ENCODE measurements around the gene MAGEA4. TPM values are rescaled to one million over a fixed set of nuclear protein-coding genes. Genes with fewer than 3 reads are reported as not detected.

Gene MAGEA4, protein sequence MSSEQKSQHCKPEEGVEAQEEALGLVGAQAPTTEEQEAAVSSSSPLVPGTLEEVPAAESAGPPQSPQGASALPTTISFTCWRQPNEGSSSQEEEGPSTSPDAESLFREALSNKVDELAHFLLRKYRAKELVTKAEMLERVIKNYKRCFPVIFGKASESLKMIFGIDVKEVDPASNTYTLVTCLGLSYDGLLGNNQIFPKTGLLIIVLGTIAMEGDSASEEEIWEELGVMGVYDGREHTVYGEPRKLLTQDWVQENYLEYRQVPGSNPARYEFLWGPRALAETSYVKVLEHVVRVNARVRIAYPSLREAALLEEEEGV
- total RNA-seq (not detected), polyA plus RNA-seq (not detected)
- long read RNA-seq, donor 1, result 0 reads
- long read RNA-seq, donor 2, result 0 reads

DNA sequence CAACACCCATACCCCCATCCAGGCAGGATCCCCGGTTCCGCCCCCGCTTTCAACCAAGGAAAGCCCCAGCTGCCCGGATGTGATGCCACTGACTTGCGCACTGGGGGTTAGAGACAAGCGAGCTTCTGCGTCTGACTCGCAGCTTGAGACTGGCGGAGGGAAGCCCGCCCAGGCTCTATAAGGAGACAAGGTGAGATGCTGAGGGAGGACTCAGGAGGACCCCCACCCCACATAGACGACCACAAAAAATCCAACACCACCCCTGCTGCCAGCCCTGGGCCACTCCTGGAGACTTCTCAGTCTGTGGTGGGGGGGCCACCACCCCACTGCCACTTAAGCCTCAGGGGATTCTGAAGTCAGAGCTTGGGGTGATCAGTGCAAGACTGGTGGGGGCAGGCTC, at the start of gene MAGEA4:
Gene MAGEA4 (plus strand): TSS at position 110 of the 400 bp plus-strand sequence. CDS start 10,776 bp downstream, outside the sequence.
- Histone ChIP-seq H3K4me3 (no peak within 1 kb of the TSS), H3K9me3 (no peaks in the 10 kb centered on the region), H3K4me1 (no peaks in the 10 kb centered on the region), H3K27ac (no peak within 1 kb of the TSS), H3K27me3 (replicated peaks in 1 of 7) (no peaks in the 10 kb centered on the region), H3K36me3 (no peaks in the 10 kb centered on the region)
- 86 to 100% (median 92%) methylated on average over 1 to 11 of the region's 11 CpGs for WGBS, 5 donors
- TF ChIP-seq, protein P1, sequence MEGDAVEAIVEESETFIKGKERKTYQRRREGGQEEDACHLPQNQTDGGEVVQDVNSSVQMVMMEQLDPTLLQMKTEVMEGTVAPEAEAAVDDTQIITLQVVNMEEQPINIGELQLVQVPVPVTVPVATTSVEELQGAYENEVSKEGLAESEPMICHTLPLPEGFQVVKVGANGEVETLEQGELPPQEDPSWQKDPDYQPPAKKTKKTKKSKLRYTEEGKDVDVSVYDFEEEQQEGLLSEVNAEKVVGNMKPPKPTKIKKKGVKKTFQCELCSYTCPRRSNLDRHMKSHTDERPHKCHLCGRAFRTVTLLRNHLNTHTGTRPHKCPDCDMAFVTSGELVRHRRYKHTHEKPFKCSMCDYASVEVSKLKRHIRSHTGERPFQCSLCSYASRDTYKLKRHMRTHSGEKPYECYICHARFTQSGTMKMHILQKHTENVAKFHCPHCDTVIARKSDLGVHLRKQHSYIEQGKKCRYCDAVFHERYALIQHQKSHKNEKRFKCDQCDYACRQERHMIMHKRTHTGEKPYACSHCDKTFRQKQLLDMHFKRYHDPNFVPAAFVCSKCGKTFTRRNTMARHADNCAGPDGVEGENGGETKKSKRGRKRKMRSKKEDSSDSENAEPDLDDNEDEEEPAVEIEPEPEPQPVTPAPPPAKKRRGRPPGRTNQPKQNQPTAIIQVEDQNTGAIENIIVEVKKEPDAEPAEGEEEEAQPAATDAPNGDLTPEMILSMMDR (IDR thresholded peaks at IDR 0.05 in 8 of 11, conservative IDR thresholded peaks at IDR 0.05 in 3 of 11), result no peak
- no peak for TF ChIP-seq POLR2A (IDR thresholded peaks at IDR 0.05)
- TF ChIP-seq POLR2AphosphoS5 (IDR thresholded peaks at IDR 0.05), result no peak
- intact Hi-C loops (cut with DNase I; ENCODE audit: low total_unique reads), result no loop called here
- DNase-seq, result peak; percentile 55

GRCh38 chrX:151870602-151871001, 42.1 kb upstream of the MAGEA4 start:
- Histone ChIP-seq H3K27me3 (replicated peaks in 1 of 7) (no peaks in the 10 kb centered on the region), H3K27ac (no peak overlapping the region), H3K36me3 (no peaks in the 10 kb centered on the region), H3K4me1 (no peaks in the 10 kb centered on the region), H3K9me3 (peaks cover 0 to 16% (median 0%) of the 10 kb centered on the region in 8 donors), H3K4me3 (no peak overlapping the region)
- no peak for DNase-seq
- 74 to 91% (median 82%) methylated on average over 1 of the region's 1 CpG for WGBS, 5 donors
- intact Hi-C loops (cut with DNase I; ENCODE audit: low total_unique reads), result no loop called here
- TF ChIP-seq POLR2AphosphoS5 (IDR thresholded peaks at IDR 0.05), result no peak
- no peak for TF ChIP-seq POLR2A (IDR thresholded peaks at IDR 0.05)
- TF ChIP-seq, protein P1 (IDR thresholded peaks at IDR 0.05 in 8 of 11, conservative IDR thresholded peaks at IDR 0.05 in 3 of 11), result no peak

- H3K9me3 ChIP-seq, result peaks cover 0 to 16% (median 0%) of the 10 kb centered on the region in 8 donors
- intact Hi-C loops (cut with DNase I; ENCODE audit: low total_unique reads), result no loop called here
- no peaks in the 10 kb centered on the region for H3K27me3 ChIP-seq (replicated peaks in 1 of 7)
- no peak for DNase-seq
- no peak overlapping the region for H3K27ac ChIP-seq
- H3K36me3 ChIP-seq, result no peaks in the 10 kb centered on the region
- no peak overlapping the region for H3K4me3 ChIP-seq
- H3K4me1 ChIP-seq, result no peaks in the 10 kb centered on the region
- TF ChIP-seq POLR2AphosphoS5 (IDR thresholded peaks at IDR 0.05), result no peak
- 71 to 94% (median 84%) methylated on average over 2 to 3 of the region's 3 CpGs for WGBS, 5 donors
Observed at GRCh38 chrX:151871244-151871643, 41.4 kb upstream of the MAGEA4 start.

- Histone ChIP-seq H3K4me3 (no peak overlapping the region), H3K9me3 (peaks cover 0 to 4% (median 0%) of the 10 kb centered on the region in 8 donors), H3K4me1 (no peaks in the 10 kb centered on the region), H3K27ac (no peak overlapping the region), H3K27me3 (replicated peaks in 1 of 7) (no peaks in the 10 kb centered on the region), H3K36me3 (no peaks in the 10 kb centered on the region)
- intact Hi-C loops (cut with DNase I; ENCODE audit: low total_unique reads), result no loop called here
- no peak for TF ChIP-seq POLR2AphosphoS5 (IDR thresholded peaks at IDR 0.05)
- TF ChIP-seq, protein P1 (IDR thresholded peaks at IDR 0.05 in 8 of 11, conservative IDR thresholded peaks at IDR 0.05 in 3 of 11), result no peak
- TF ChIP-seq POLR2A (IDR thresholded peaks at IDR 0.05), result no peak
- no peak for DNase-seq
- WGBS, 5 donors, result 39 to 88% (median 65%) methylated on average over 2 of the region's 2 CpGs
Observed at GRCh38 chrX:151873096-151873495, 39.6 kb upstream of the MAGEA4 start.
